Lower leg skin (tissue), 4 donors: Measurements from ENCODE around the gene CCM2. TPM values are rescaled to one million over a fixed set of nuclear protein-coding genes. Genes with fewer than 3 reads are reported as not detected.

Source experiments
- DNase-seq, 2 donors: peaks; one replicate each; pipeline ENCODE4 v3.0.0-alpha.2; 2019; ENCODE audit warnings: low spot score in 2 of 2
- H3K4me3 ChIP-seq: fragments of 200-600 bp; sonication (generic); 2 replicates; pipeline ENCODE4 v1.5.1; 2017; ENCODE audit warnings: mild to moderate bottlenecking, low read depth; ENCODE audit not compliant: poor library complexity, severe bottlenecking
- POLR2A ChIP-seq, 2 donors: fragments of 450-650 bp; IDR thresholded peaks; one replicate each; pipeline ENCODE4 v1.6.1; 2016 to 2017; ENCODE audit warnings: antibody characterized with exemption in 2 of 2, mild to moderate bottlenecking in 1 of 2, moderate library complexity in 1 of 2
- WGBS, 2 donors: methylation state at CpG; one replicate each; pipeline ENCODE4 v1.1.5; 2018; 5-methylcytosine and 5-hydroxymethylcytosine counted together
- intact Hi-C: fragments of 100-400 bp; cut with DNase I; formaldehyde crosslinking; loops from one replicate; pipeline ENCODE4 v1.15.0; 2023; ENCODE audit warnings: low total_unique reads
- total RNA-seq, 4 donors: library from RNA; depleted of rRNA; stranded (reverse); fragments of >200 nt; gene quantifications; one replicate each; pipeline ENCODE4 v1.1.0, GENCODE V29; 2016
- TF ChIP-seq, protein P1 (sequence below), 3 donors: fragments of 450-650 bp; IDR thresholded peaks; one replicate each; pipeline ENCODE4 v1.5.1; 2016; ENCODE audit warnings: antibody characterized with exemption in 3 of 3, mild to moderate bottlenecking in 3 of 3, moderate library complexity in 2 of 3

The CCM2 gene
- total RNA-seq, 4 donors from 2014 or later, result 25.1 to 45.7 (median 32.6) TPM

- no peak for DNase-seq
- no peak for TF ChIP-seq POLR2A (IDR thresholded peaks at IDR 0.05)
- TF ChIP-seq, protein P1, sequence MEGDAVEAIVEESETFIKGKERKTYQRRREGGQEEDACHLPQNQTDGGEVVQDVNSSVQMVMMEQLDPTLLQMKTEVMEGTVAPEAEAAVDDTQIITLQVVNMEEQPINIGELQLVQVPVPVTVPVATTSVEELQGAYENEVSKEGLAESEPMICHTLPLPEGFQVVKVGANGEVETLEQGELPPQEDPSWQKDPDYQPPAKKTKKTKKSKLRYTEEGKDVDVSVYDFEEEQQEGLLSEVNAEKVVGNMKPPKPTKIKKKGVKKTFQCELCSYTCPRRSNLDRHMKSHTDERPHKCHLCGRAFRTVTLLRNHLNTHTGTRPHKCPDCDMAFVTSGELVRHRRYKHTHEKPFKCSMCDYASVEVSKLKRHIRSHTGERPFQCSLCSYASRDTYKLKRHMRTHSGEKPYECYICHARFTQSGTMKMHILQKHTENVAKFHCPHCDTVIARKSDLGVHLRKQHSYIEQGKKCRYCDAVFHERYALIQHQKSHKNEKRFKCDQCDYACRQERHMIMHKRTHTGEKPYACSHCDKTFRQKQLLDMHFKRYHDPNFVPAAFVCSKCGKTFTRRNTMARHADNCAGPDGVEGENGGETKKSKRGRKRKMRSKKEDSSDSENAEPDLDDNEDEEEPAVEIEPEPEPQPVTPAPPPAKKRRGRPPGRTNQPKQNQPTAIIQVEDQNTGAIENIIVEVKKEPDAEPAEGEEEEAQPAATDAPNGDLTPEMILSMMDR (IDR thresholded peaks at IDR 0.05), result no peak
- H3K4me3 ChIP-seq, result no peak overlapping the region
- intact Hi-C loops, result no loop called here
- 47 to 48% methylated on average over 5 to 8 of the region's 8 CpGs for WGBS, 2 donors
Measured at GRCh38 chr7:44979481-44980392, 20.3 kb upstream of the CCM2 start.

GRCh38 chr7:44980393-44981034 lies 19.5 kb upstream of the CCM2 start:
- TF ChIP-seq POLR2A (IDR thresholded peaks at IDR 0.05), result no peak
- TF ChIP-seq, protein P1 (IDR thresholded peaks at IDR 0.05), result no peak
- no peak overlapping the region for H3K4me3 ChIP-seq
- DNase-seq, result peak in 1 of 2 donors; percentile 46
- WGBS, 2 donors, result 29 to 31% methylated on average over 8 of the region's 8 CpGs
- intact Hi-C loops, result no loop called here

- TF ChIP-seq POLR2A (IDR thresholded peaks at IDR 0.05), result no peak
- TF ChIP-seq, protein P1 (IDR thresholded peaks at IDR 0.05), result no peak
- intact Hi-C loops, result no loop called here
- 72 to 74% methylated on average over 7 of the region's 7 CpGs for WGBS, 2 donors
- DNase-seq, result no peak
- H3K4me3 ChIP-seq, result no peak overlapping the region
Measured at GRCh38 chr7:44981035-44981706, 18.8 kb upstream of the CCM2 start.

DNA sequence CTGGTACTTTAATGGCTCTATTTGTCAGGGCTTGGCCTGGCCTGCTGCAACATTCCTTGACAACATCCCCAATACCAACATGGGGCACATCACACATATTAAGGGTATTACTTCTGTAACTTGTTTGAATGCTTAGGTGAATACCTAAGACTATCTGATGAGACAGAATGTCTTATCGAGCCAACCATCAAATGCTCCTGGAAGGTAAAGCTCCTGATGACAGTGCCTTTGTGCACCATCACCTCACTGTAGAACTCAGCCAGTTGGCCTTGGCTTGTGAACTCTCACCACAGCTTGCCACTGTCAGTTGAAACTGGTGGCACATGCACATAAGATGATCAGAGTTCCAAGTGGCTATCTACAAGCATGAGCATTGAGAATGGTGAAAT lies 17.5 kb upstream of the CCM2 start:
- TF ChIP-seq POLR2A (IDR thresholded peaks at IDR 0.05), result no peak
- TF ChIP-seq, protein P1 (IDR thresholded peaks at IDR 0.05), result no peak

GRCh38 chr7:44982970-44983369 lies 17.0 kb upstream of the CCM2 start:
- no peak overlapping the region for H3K4me3 ChIP-seq
- 71 to 88% methylated on average over 1 of the region's 1 CpG for WGBS, 2 donors
- DNase-seq, result no peak
- intact Hi-C loops, result no loop called here
- no peak for TF ChIP-seq POLR2A (IDR thresholded peaks at IDR 0.05)
- TF ChIP-seq, protein P1 (IDR thresholded peaks at IDR 0.05), result no peak

More for the DNA sequence above, 17.5 kb upstream of the CCM2 start:
- intact Hi-C loops, result no loop called here
- 78 to 92% methylated on average over 1 of the region's 1 CpG for WGBS, 2 donors
- H3K4me3 ChIP-seq, result no peak overlapping the region
- no peak for DNase-seq
